GM19043 (cell line): ENCODE measurements around the gene PARD3B.

Experiments
- ATAC-seq: cut with Tn5 transposase; IDR thresholded peaks from one replicate; pipeline ENCODE4 v1.9.1; 2021; ENCODE audit warnings: low read depth; ENCODE audit not compliant: unreplicated experiment

The PARD3B gene

GRCh38 chr2:205405194-205405593, 859.9 kb downstream of the PARD3B start:
- ATAC-seq, result no peak

GRCh38 chr2:205405752-205406151, 860.5 kb downstream of the PARD3B start:
- no peak for ATAC-seq

GRCh38 chr2:205407984-205408383, 862.7 kb downstream of the PARD3B start:
- ATAC-seq, result no peak

GRCh38 chr2:205408696-205409095, 863.4 kb downstream of the PARD3B start:
- no peak for ATAC-seq

GRCh38 chr2:205409411-205409810, 864.1 kb downstream of the PARD3B start:
- no peak for ATAC-seq

- no peak for ATAC-seq
Measured at GRCh38 chr2:205411558-205411957, 866.3 kb downstream of the PARD3B start.

- ATAC-seq, result no peak
Measured at GRCh38 chr2:205424326-205424725, 879.1 kb downstream of the PARD3B start.

- no peak for ATAC-seq
Measured at GRCh38 chr2:205425102-205425501, 879.8 kb downstream of the PARD3B start.

- no peak for ATAC-seq
Measured at GRCh38 chr2:205427112-205427511, 881.8 kb downstream of the PARD3B start.

GRCh38 chr2:205428811-205429210, 883.5 kb downstream of the PARD3B start:
- no peak for ATAC-seq

- no peak for ATAC-seq
Measured at GRCh38 chr2:205435970-205436369, 890.7 kb downstream of the PARD3B start.

GRCh38 chr2:205438241-205438640, 893.0 kb downstream of the PARD3B start:
- no peak for ATAC-seq

- no peak for ATAC-seq
Measured at GRCh38 chr2:205439621-205440020, 894.3 kb downstream of the PARD3B start.

GRCh38 chr2:205441524-205441923, 896.2 kb downstream of the PARD3B start:
- no peak for ATAC-seq

GRCh38 chr2:205448189-205448588, 902.9 kb downstream of the PARD3B start:
- ATAC-seq, result no peak

- no peak for ATAC-seq
Measured at GRCh38 chr2:205451901-205452512, 906.7 kb downstream of the PARD3B start.

- no peak for ATAC-seq
Measured at GRCh38 chr2:205453202-205453601, 907.9 kb downstream of the PARD3B start.

- ATAC-seq, result no peak
Measured at GRCh38 chr2:205456682-205457081, 911.4 kb downstream of the PARD3B start.

- ATAC-seq, result no peak
Measured at GRCh38 chr2:205460217-205460616, 914.9 kb downstream of the PARD3B start.

GRCh38 chr2:205461169-205461568, 915.9 kb downstream of the PARD3B start:
- no peak for ATAC-seq

GRCh38 chr2:205461678-205462665, 916.7 kb downstream of the PARD3B start:
- ATAC-seq, result no peak
